ENCODE measurements around the gene ABCA12. TPM values are rescaled to one million over a fixed set of nuclear protein-coding genes. Genes with fewer than 3 reads are reported as not detected.

ABCA12 gene
- total RNA-seq, 2 donors from 2014 or later: not detected

DNA sequence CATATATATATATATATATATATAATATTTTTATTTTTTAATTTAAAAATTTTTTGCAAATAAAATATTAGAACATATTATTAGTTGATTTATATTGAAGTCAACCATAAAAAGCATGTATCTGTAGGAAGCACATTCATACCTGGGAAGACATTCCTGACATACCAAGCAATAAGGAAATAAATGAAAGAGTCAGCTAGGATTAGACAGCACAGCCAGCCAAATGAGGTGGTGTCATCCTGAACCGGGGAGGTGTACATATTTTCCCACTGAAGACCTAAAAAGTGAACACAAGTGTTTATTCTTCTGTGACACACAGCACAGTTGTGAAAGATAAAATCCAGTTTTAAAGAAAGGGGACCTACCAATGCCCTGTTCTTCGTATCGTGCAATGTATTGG is 149.2 kb downstream of the ABCA12 start:
- TF ChIP-seq POLR2A (IDR thresholded peaks at IDR 0.05): no peak
- no peak for TF ChIP-seq CTCF (IDR thresholded peaks at IDR 0.05)
- Histone ChIP-seq H3K9me3 (no peaks in the 10 kb centered on the region), H3K4me1 (no peaks in the 10 kb centered on the region), H3K36me3 (replicated peaks in 1 of 2; ENCODE audit: insufficient read depth in 1 of 2, low read depth in 2 of 2) (no peaks in the 10 kb centered on the region), H3K27me3 (no peaks in the 10 kb centered on the region), H3K27ac (no peak overlapping the region), H3K4me3 (no peak overlapping the region)
- DNase-seq: no peak
- ATAC-seq: no peak
- intact Hi-C loops (cut with DNase I): no loop called here
- WGBS, 2 donors: 72 to 84% methylated on average over 3 of the region's 3 CpGs

GRCh38 chr2:214987261-214987660 is 151.2 kb downstream of the ABCA12 start:
- DNase-seq: no peak
- H3K27me3 ChIP-seq: no peaks in the 10 kb centered on the region
- intact Hi-C loops (cut with DNase I): no loop called here
- no peaks in the 10 kb centered on the region for H3K36me3 ChIP-seq (replicated peaks in 1 of 2; ENCODE audit: insufficient read depth in 1 of 2, low read depth in 2 of 2)
- TF ChIP-seq CTCF (IDR thresholded peaks at IDR 0.05) (no peak), POLR2A (IDR thresholded peaks at IDR 0.05) (no peak)
- no peak overlapping the region for H3K27ac ChIP-seq
- no peak overlapping the region for H3K4me3 ChIP-seq
- WGBS, 2 donors: 73 to 79% methylated on average over 3 of the region's 3 CpGs
- H3K9me3 ChIP-seq: no peaks in the 10 kb centered on the region
- no peak for ATAC-seq
- no peaks in the 10 kb centered on the region for H3K4me1 ChIP-seq

DNA sequence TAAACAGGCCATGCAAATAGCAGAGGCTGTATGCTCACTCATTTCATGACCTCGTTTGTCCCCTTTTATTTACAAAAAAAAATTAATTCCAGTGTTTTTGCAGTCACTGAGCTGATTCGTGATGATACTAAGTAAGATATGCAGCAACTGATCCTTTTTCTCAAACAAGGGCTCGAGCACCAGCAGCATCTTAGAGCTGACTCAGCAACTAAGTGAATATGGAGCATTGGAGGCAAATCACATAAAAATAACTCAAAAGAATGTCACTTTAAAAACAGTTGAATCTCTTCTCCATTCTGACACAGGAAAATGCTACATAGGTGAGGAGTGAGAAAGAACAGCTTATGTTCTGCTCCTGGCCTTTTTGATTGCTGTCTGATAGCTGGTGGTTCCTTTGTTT is 152.8 kb downstream of the ABCA12 start:
- ATAC-seq: no peak
- intact Hi-C loops (cut with DNase I): no loop called here

DNA sequence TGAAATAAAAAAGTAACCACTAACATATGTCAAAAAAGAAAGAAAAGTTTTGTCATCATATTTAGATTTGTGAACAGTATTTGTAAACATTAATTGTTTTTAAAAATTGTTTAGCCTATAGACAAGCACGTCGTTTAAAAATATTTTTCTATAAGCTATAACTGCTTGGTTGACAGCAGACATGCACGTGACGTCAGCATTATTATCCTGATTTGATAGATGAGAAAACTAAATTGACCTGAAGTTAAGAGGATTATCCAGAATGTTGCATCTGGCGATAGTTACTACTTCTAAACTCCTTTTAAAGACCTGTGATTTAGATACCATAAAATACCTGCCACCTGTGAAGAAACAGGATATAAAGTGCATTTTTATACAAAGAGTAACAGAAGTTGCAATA is 172.0 kb downstream of the ABCA12 start:
- Histone ChIP-seq H3K4me1 (no peaks in the 10 kb centered on the region), H3K27ac (no peak overlapping the region), H3K4me3 (no peak overlapping the region), H3K36me3 (replicated peaks in 1 of 2; ENCODE audit: insufficient read depth in 1 of 2, low read depth in 2 of 2) (no peaks in the 10 kb centered on the region), H3K27me3 (no peaks in the 10 kb centered on the region), H3K9me3 (no peaks in the 10 kb centered on the region)
- TF ChIP-seq CTCF (IDR thresholded peaks at IDR 0.05): no peak
- TF ChIP-seq POLR2A (IDR thresholded peaks at IDR 0.05): no peak
- intact Hi-C loops (cut with DNase I): no loop called here
- DNase-seq (no peak), ATAC-seq (no peak)
- 80 to 86% methylated on average over 5 of the region's 5 CpGs for WGBS, 2 donors

More for the DNA sequence above, 152.8 kb downstream of the ABCA12 start:
- H3K27me3 ChIP-seq: no peaks in the 10 kb centered on the region
- WGBS, 2 donors: 36 to 39% methylated on average over 3 of the region's 3 CpGs
- no peak for TF ChIP-seq POLR2A (IDR thresholded peaks at IDR 0.05)
- TF ChIP-seq CTCF (IDR thresholded peaks at IDR 0.05): no peak
- H3K36me3 ChIP-seq (replicated peaks in 1 of 2; ENCODE audit: insufficient read depth in 1 of 2, low read depth in 2 of 2): no peaks in the 10 kb centered on the region
- H3K4me3 ChIP-seq: no peak overlapping the region
- DNase-seq: no peak
- H3K4me1 ChIP-seq: no peaks in the 10 kb centered on the region
- H3K27ac ChIP-seq: no peak overlapping the region
- H3K9me3 ChIP-seq: no peaks in the 10 kb centered on the region

- no peak for DNase-seq
Observed at GRCh38 chr2:214960677-214961076, 177.7 kb downstream of the ABCA12 start.

More at GRCh38 chr2:214960677-214961076, 177.7 kb downstream of the ABCA12 start:
- Histone ChIP-seq H3K27ac (no peak overlapping the region), H3K9me3 (no peaks in the 10 kb centered on the region), H3K36me3 (replicated peaks in 1 of 2; ENCODE audit: insufficient read depth in 1 of 2, low read depth in 2 of 2) (no peaks in the 10 kb centered on the region), H3K27me3 (no peaks in the 10 kb centered on the region), H3K4me1 (no peaks in the 10 kb centered on the region), H3K4me3 (no peak overlapping the region)
- TF ChIP-seq POLR2A (IDR thresholded peaks at IDR 0.05) (no peak), CTCF (IDR thresholded peaks at IDR 0.05) (no peak)
- intact Hi-C loops (cut with DNase I): no loop called here
- ATAC-seq: no peak

All from body of pancreas (tissue), 4 donors.